B cell (primary cell): ENCODE data around the gene GIMAP2. TPM values are rescaled to one million over a fixed set of nuclear protein-coding genes. Genes with fewer than 3 reads are reported as not detected.

Source experiments
- ATAC-seq: fragments of 200-7000 bp; cut with Tn5 transposase; one replicate; pipeline ENCODE4 v1.10.0; 2021; ENCODE audit warnings: low read depth, mild to moderate bottlenecking, moderate number of reproducible peaks, moderate library complexity
- CTCF ChIA-PET: fragments of 350-600 bp; sonication (Branson Sonifier 250); formaldehyde crosslinking; loops from one replicate; lab custom pipeline; 2021; ENCODE audit warnings: antibody characterized with exemption, inconsistent platforms; lab: Charles Lee
- POLR2A ChIA-PET: fragments of 350-600 bp; sonication (Branson Sonifier 250); formaldehyde crosslinking; loops from one replicate; lab custom pipeline; 2021; ENCODE audit warnings: antibody characterized with exemption; lab: Charles Lee
- DNase-seq: peaks from one replicate; pipeline ENCODE4 v3.0.0; 2013
- H2AFZ ChIP-seq: 2 replicates; pipeline ENCODE4 v1.6.1; 2012; ENCODE audit warnings: mild to moderate bottlenecking, low read depth, low read length; ENCODE audit not compliant: insufficient read depth, poor library complexity, severe bottlenecking
- H3K27ac ChIP-seq, 2 donors: 1 replicate in 1 of 2; 2 replicates in 1 of 2; pipeline ENCODE4 v1.5.1; 2012 to 2013; ENCODE audit warnings: low read length in 2 of 2, mild to moderate bottlenecking in 2 of 2, moderate library complexity in 1 of 2
- H3K27me3 ChIP-seq, 4 experiments: fragments of 200-600 bp in 1 of 4; sonication (generic) in 1 of 4; replicated peaks in 1 of 4; 1 replicate in 2 of 4; 2 replicates in 2 of 4; pipeline versions ENCODE4 v1.6.1 to v1.7.0; 2013 to 2016; ENCODE audit warnings: low read length in 3 of 4, mild to moderate bottlenecking in 2 of 4, mixed read lengths in 1 of 4, moderate library complexity in 1 of 4; ENCODE audit not compliant: insufficient read depth in 4 of 4, control insufficient read depth in 3 of 4; ENCODE audit errors: control extremely low read depth in 1 of 4
- H3K36me3 ChIP-seq, 2 experiments: replicated peaks in 1 of 2; 1 replicate in 1 of 2; 2 replicates in 1 of 2; pipeline versions ENCODE4 v1.6.1 to v1.7.1; 2013; ENCODE audit warnings: low read length in 1 of 2; ENCODE audit not compliant: insufficient read depth in 2 of 2, control insufficient read depth in 1 of 2; ENCODE audit errors: control extremely low read depth in 1 of 2, extremely low read depth in 1 of 2
- H3K4me1 ChIP-seq, 2 donors: fragments of 200-600 bp in 1 of 2; sonication (generic) in 1 of 2; 1 replicate in 1 of 2; 2 replicates in 1 of 2; pipeline versions ENCODE4 v1.5.1 to v1.6.1; 2013 to 2017; ENCODE audit warnings: low read length in 2 of 2; ENCODE audit not compliant: control insufficient read depth in 2 of 2, insufficient read depth in 2 of 2
- H3K4me2 ChIP-seq: replicated peaks from 2 replicates; pipeline ENCODE3; 2012; ENCODE audit warnings: mild to moderate bottlenecking, low read depth, low read length; ENCODE audit not compliant: poor library complexity, severe bottlenecking
- H3K4me3 ChIP-seq, 5 experiments: fragments of 200-600 bp in 1 of 5; sonication (generic) in 1 of 5; 1 replicate in 3 of 5; 2 replicates in 2 of 5; pipeline versions ENCODE4 v1.5.1 to v1.7.0; 2011 to 2016; ENCODE audit warnings: low read length in 4 of 5, mild to moderate bottlenecking in 4 of 5, low read depth in 2 of 5, control low read depth in 1 of 5, moderate library complexity in 1 of 5; ENCODE audit not compliant: insufficient read depth in 1 of 5; ENCODE audit errors: control extremely low read depth in 1 of 5, extremely low read depth in 1 of 5
- H3K79me2 ChIP-seq: fragments of 200-600 bp; sonication (generic); one replicate; pipeline ENCODE4 v1.6.0; 2016; ENCODE audit warnings: low read length; ENCODE audit not compliant: control insufficient read depth, insufficient read depth
- H3K9ac ChIP-seq: fragments of 200-600 bp; sonication (generic); 2 replicates; pipeline ENCODE4 v1.6.1; 2017; ENCODE audit warnings: mild to moderate bottlenecking, low read length, moderate library complexity
- H3K9me3 ChIP-seq, 3 donors: one replicate each; pipeline versions ENCODE4 v1.6.1 to v1.7.1; 2013; ENCODE audit warnings: low read length in 2 of 3; ENCODE audit not compliant: control insufficient read depth in 2 of 3, insufficient read depth in 1 of 3; ENCODE audit errors: control extremely low read depth in 1 of 3
- H4K20me1 ChIP-seq: 2 replicates; pipeline ENCODE4 v1.6.0; 2012; ENCODE audit warnings: mild to moderate bottlenecking, low read length; ENCODE audit not compliant: insufficient read depth, control insufficient read depth, poor library complexity, severe bottlenecking
- H3K27ac Mint-ChIP-seq: one replicate; pipeline ENCODE4 v1.8.0; 2021; ENCODE audit warnings: mixed read lengths
- H3K27me3 Mint-ChIP-seq: one replicate; pipeline ENCODE4 v1.8.0; 2021; ENCODE audit warnings: mixed read lengths
- H3K4me1 Mint-ChIP-seq: one replicate; pipeline ENCODE4 v1.8.0; 2021; ENCODE audit warnings: mixed read lengths
- H3K4me3 Mint-ChIP-seq: one replicate; pipeline ENCODE4 v1.8.0; 2021; ENCODE audit warnings: mixed read lengths
- H3K9me3 Mint-ChIP-seq: one replicate; pipeline ENCODE4 v1.8.0; 2022; ENCODE audit warnings: mixed read lengths; ENCODE audit not compliant: insufficient read depth
- CTCF ChIP-seq: fragments of 200-600 bp; IDR thresholded peaks from one replicate; pipeline ENCODE4 v1.8.0; 2022; ENCODE audit warnings: antibody characterized with exemption, mild to moderate bottlenecking
- EZH2 ChIP-seq: IDR thresholded peaks from 2 replicates; pipeline ENCODE4 v1.6.1; 2012; ENCODE audit warnings: borderline replicate concordance, low read depth, mild to moderate bottlenecking, moderate library complexity, low read length; ENCODE audit not compliant: insufficient read depth, poor library complexity, severe bottlenecking
- WGBS: methylation state at CpG from one replicate; pipeline ENCODE4 v1.1.5; 2013; ENCODE audit warnings: missing lambda C conversion rate; ENCODE audit not compliant: insufficient coverage; 5-methylcytosine and 5-hydroxymethylcytosine counted together
- intact Hi-C: fragments of 100-400 bp; cut with micrococcal nuclease; formaldehyde crosslinking; loops from one replicate; pipeline ENCODE4 v1.10.0; 2022
- polyA plus RNA-seq: library from polyadenylated mRNA; depleted of rRNA; stranded (reverse); fragments of >200 nt; gene quantifications from 2 replicates; pipeline ENCODE4 v1.2.3, GENCODE V29; 2012
- total RNA-seq, 2 donors: library from RNA; stranded (reverse); fragments of 120-200 nt in 1 of 2; gene quantifications; 1 replicate in 1 of 2; 2 replicates in 1 of 2; pipeline versions ENCODE4 v1.2.3 to v1.2.4, GENCODE V29; 2013 to 2022

The GIMAP2 gene
- total and polyA plus RNA-seq, 2 donors (not counting 1 experiment from before 2014, with no cell fraction given): 13.2 to 18.1 TPM

- Mint-ChIP-seq H3K27ac (no peak overlapping the region), H3K4me3 (no peak overlapping the region), H3K9me3 (peaks cover 2% of the 10 kb centered on the region), H3K27me3 (peaks cover 15% of the 10 kb centered on the region), H3K4me1 (no peaks in the 10 kb centered on the region)
- no peak overlapping the region for H2AFZ ChIP-seq
- no peak overlapping the region for H3K4me2 ChIP-seq
- ChIA-PET CTCF (no interaction called here), POLR2A (no interaction called here)
- no peaks in the 10 kb centered on the region for H3K27me3 ChIP-seq
- peaks cover 0 to 2% (median 0%) of the 10 kb centered on the region in 3 donors for H3K9me3 ChIP-seq
- intact Hi-C loops: no loop called here
- ATAC-seq (no peak), DNase-seq (no peak)
- TF ChIP-seq CTCF (no peak), EZH2 (no peak)
- H4K20me1 ChIP-seq: no peaks in the 10 kb centered on the region
- no peak overlapping the region for H3K9ac ChIP-seq
- H3K27ac ChIP-seq: no peak overlapping the region
- H3K79me2 ChIP-seq: no peaks in the 10 kb centered on the region
- H3K4me1 ChIP-seq: no peaks in the 10 kb centered on the region
- no peak overlapping the region for H3K4me3 ChIP-seq
- no peaks in the 10 kb centered on the region for H3K36me3 ChIP-seq
Observed at GRCh38 chr7:150728609-150729008, 43.1 kb downstream of the GIMAP2 start.

GRCh38 chr7:150731916-150732315 lies 46.4 kb downstream of the GIMAP2 start:
- WGBS: no CpG with 5 or more reads among the region's 1 CpG
- H3K4me3 Mint-ChIP-seq: no peak overlapping the region
- H3K9me3 Mint-ChIP-seq: peaks cover 2% of the 10 kb centered on the region
- H3K27ac Mint-ChIP-seq: no peak overlapping the region
- ATAC-seq: no peak
- Histone ChIP-seq H2AFZ (no peak overlapping the region), H3K4me2 (no peak overlapping the region), H3K4me1 (peaks cover 0 to 2% of the 10 kb centered on the region in 2 donors), H3K79me2 (no peaks in the 10 kb centered on the region), H3K4me3 (no peak overlapping the region), H3K27ac (no peak overlapping the region), H3K36me3 (no peaks in the 10 kb centered on the region), H4K20me1 (no peaks in the 10 kb centered on the region), H3K27me3 (no peaks in the 10 kb centered on the region), H3K9me3 (peaks cover 0 to 2% (median 0%) of the 10 kb centered on the region in 3 donors), H3K9ac (no peak overlapping the region)
- no peak for DNase-seq
- peaks cover 7% of the 10 kb centered on the region for H3K27me3 Mint-ChIP-seq
- no peaks in the 10 kb centered on the region for H3K4me1 Mint-ChIP-seq
- TF ChIP-seq EZH2 (no peak), CTCF (no peak)
- intact Hi-C loops: no loop called here
- POLR2A ChIA-PET: no interaction called here
- CTCF ChIA-PET: interaction anchor here (1.2 kb wide), 1 partner anchor 283 kb away, joined by 3 read pairs; no protein-coding TSS in a partner anchor
